ENCODE measurements around the gene MED31.

MED31 gene

GRCh38 chr17:6637458-6637840 is 14.0 kb downstream of the MED31 start:
- Histone ChIP-seq H3K27ac (ENCODE audit: low read length) (no peak overlapping the region), H3K9me3 (ENCODE audit: control insufficient read depth in 1 of 2, low read length in 2 of 2) (no peaks in the 10 kb centered on the region), H3K4me1 (ENCODE audit: control insufficient read depth in 1 of 2, insufficient read depth in 2 of 2, low read length in 2 of 2) (peaks cover 0 to 25% of the 10 kb centered on the region in 2 donors), H3K27me3 (ENCODE audit: low read depth, low read length) (no peaks in the 10 kb centered on the region), H3K4me3 (ENCODE audit: low read depth in 1 of 2, low read length in 2 of 2) (no peak overlapping the region), H3K36me3 (ENCODE audit: control insufficient read depth in 1 of 2, insufficient read depth in 2 of 2, low read length in 2 of 2) (peaks cover 14% of the 10 kb centered on the region in 2 donors)

GRCh38 chr17:6636616-6637457 is 14.6 kb downstream of the MED31 start:
- Histone ChIP-seq H3K27me3 (ENCODE audit: low read depth, low read length) (no peaks in the 10 kb centered on the region), H3K36me3 (ENCODE audit: control insufficient read depth in 1 of 2, insufficient read depth in 2 of 2, low read length in 2 of 2) (peaks cover 15 to 20% of the 10 kb centered on the region in 2 donors), H3K4me1 (ENCODE audit: control insufficient read depth in 1 of 2, insufficient read depth in 2 of 2, low read length in 2 of 2) (peaks cover 0 to 20% of the 10 kb centered on the region in 2 donors), H3K27ac (ENCODE audit: low read length) (no peak overlapping the region), H3K4me3 (ENCODE audit: low read depth in 1 of 2, low read length in 2 of 2) (no peak overlapping the region), H3K9me3 (ENCODE audit: control insufficient read depth in 1 of 2, low read length in 2 of 2) (no peaks in the 10 kb centered on the region)

- H3K36me3 ChIP-seq (ENCODE audit: control insufficient read depth in 1 of 2, insufficient read depth in 2 of 2, low read length in 2 of 2) = peaks cover 15 to 25% of the 10 kb centered on the region in 2 donors
- H3K9me3 ChIP-seq (ENCODE audit: control insufficient read depth in 1 of 2, low read length in 2 of 2) = no peaks in the 10 kb centered on the region
- peaks cover 0 to 15% of the 10 kb centered on the region in 2 donors for H3K4me1 ChIP-seq (ENCODE audit: control insufficient read depth in 1 of 2, insufficient read depth in 2 of 2, low read length in 2 of 2)
- H3K27ac ChIP-seq (ENCODE audit: low read length) = no peak overlapping the region
- no peak overlapping the region for H3K4me3 ChIP-seq (ENCODE audit: low read depth in 1 of 2, low read length in 2 of 2)
- no peaks in the 10 kb centered on the region for H3K27me3 ChIP-seq (ENCODE audit: low read depth, low read length)
These were observed 15.3 kb downstream of the MED31 start for GRCh38 chr17:6636105-6636504.

- no peaks in the 10 kb centered on the region for H3K27me3 ChIP-seq (ENCODE audit: low read depth, low read length)
- H3K4me3 ChIP-seq (ENCODE audit: low read depth in 1 of 2, low read length in 2 of 2) = no peak overlapping the region
- peaks cover 0 to under 1% of the 10 kb centered on the region in 2 donors for H3K4me1 ChIP-seq (ENCODE audit: control insufficient read depth in 1 of 2, insufficient read depth in 2 of 2, low read length in 2 of 2)
- H3K27ac ChIP-seq (ENCODE audit: low read length) = no peak overlapping the region
- H3K36me3 ChIP-seq (ENCODE audit: control insufficient read depth in 1 of 2, insufficient read depth in 2 of 2, low read length in 2 of 2) = peaks cover 22 to 35% of the 10 kb centered on the region in 2 donors
- H3K9me3 ChIP-seq (ENCODE audit: control insufficient read depth in 1 of 2, low read length in 2 of 2) = no peaks in the 10 kb centered on the region
These were observed 18.1 kb downstream of the MED31 start for GRCh38 chr17:6633263-6633662.

GRCh38 chr17:6632530-6632929 is 18.9 kb downstream of the MED31 start:
- no peaks in the 10 kb centered on the region for H3K27me3 ChIP-seq (ENCODE audit: low read depth, low read length)
- H3K36me3 ChIP-seq (ENCODE audit: control insufficient read depth in 1 of 2, insufficient read depth in 2 of 2, low read length in 2 of 2) = peaks cover 29 to 42% of the 10 kb centered on the region in 2 donors
- H3K27ac ChIP-seq (ENCODE audit: low read length) = no peak overlapping the region
- no peak overlapping the region for H3K4me3 ChIP-seq (ENCODE audit: low read depth in 1 of 2, low read length in 2 of 2)
- no peaks in the 10 kb centered on the region for H3K4me1 ChIP-seq (ENCODE audit: control insufficient read depth in 1 of 2, insufficient read depth in 2 of 2, low read length in 2 of 2)
- no peaks in the 10 kb centered on the region for H3K9me3 ChIP-seq (ENCODE audit: control insufficient read depth in 1 of 2, low read length in 2 of 2)

- H3K4me1 ChIP-seq (ENCODE audit: control insufficient read depth in 1 of 2, insufficient read depth in 2 of 2, low read length in 2 of 2) = no peaks in the 10 kb centered on the region
- H3K4me3 ChIP-seq (ENCODE audit: low read depth in 1 of 2, low read length in 2 of 2) = no peak overlapping the region
- peaks cover 38 to 55% of the 10 kb centered on the region in 2 donors for H3K36me3 ChIP-seq (ENCODE audit: control insufficient read depth in 1 of 2, insufficient read depth in 2 of 2, low read length in 2 of 2)
These were observed 21.0 kb downstream of the MED31 start for GRCh38 chr17:6630390-6630789.

GRCh38 chr17:6627019-6627418 is 24.4 kb downstream of the MED31 start:
- H3K9me3 ChIP-seq (ENCODE audit: control insufficient read depth in 1 of 2, low read length in 2 of 2) = no peaks in the 10 kb centered on the region
- H3K27me3 ChIP-seq (ENCODE audit: low read depth, low read length) = no peaks in the 10 kb centered on the region
- no peak overlapping the region for H3K4me3 ChIP-seq (ENCODE audit: low read depth in 1 of 2, low read length in 2 of 2)
- no peaks in the 10 kb centered on the region for H3K4me1 ChIP-seq (ENCODE audit: control insufficient read depth in 1 of 2, insufficient read depth in 2 of 2, low read length in 2 of 2)
- H3K27ac ChIP-seq (ENCODE audit: low read length) = no peak overlapping the region
- peaks cover 34 to 50% of the 10 kb centered on the region in 2 donors for H3K36me3 ChIP-seq (ENCODE audit: control insufficient read depth in 1 of 2, insufficient read depth in 2 of 2, low read length in 2 of 2)

More at GRCh38 chr17:6630390-6630789, 21.0 kb downstream of the MED31 start:
- Histone ChIP-seq H3K27me3 (ENCODE audit: low read depth, low read length) (no peaks in the 10 kb centered on the region), H3K27ac (ENCODE audit: low read length) (no peak overlapping the region), H3K9me3 (ENCODE audit: control insufficient read depth in 1 of 2, low read length in 2 of 2) (no peaks in the 10 kb centered on the region)

- peaks cover 38 to 52% of the 10 kb centered on the region in 2 donors for H3K36me3 ChIP-seq (ENCODE audit: control insufficient read depth in 1 of 2, insufficient read depth in 2 of 2, low read length in 2 of 2)
These were observed 24.8 kb downstream of the MED31 start for GRCh38 chr17:6626616-6627015.

GRCh38 chr17:6623941-6624340 is 27.5 kb downstream of the MED31 start:
- H3K9me3 ChIP-seq (ENCODE audit: control insufficient read depth in 1 of 2, low read length in 2 of 2) = no peaks in the 10 kb centered on the region
- H3K4me3 ChIP-seq (ENCODE audit: low read depth in 1 of 2, low read length in 2 of 2) = no peak overlapping the region
- no peaks in the 10 kb centered on the region for H3K4me1 ChIP-seq (ENCODE audit: control insufficient read depth in 1 of 2, insufficient read depth in 2 of 2, low read length in 2 of 2)
- H3K27me3 ChIP-seq (ENCODE audit: low read depth, low read length) = no peaks in the 10 kb centered on the region
- no peak overlapping the region for H3K27ac ChIP-seq (ENCODE audit: low read length)
- H3K36me3 ChIP-seq (ENCODE audit: control insufficient read depth in 1 of 2, insufficient read depth in 2 of 2, low read length in 2 of 2) = peaks cover 35 to 49% of the 10 kb centered on the region in 2 donors

More at GRCh38 chr17:6626616-6627015, 24.8 kb downstream of the MED31 start:
- Histone ChIP-seq H3K4me3 (ENCODE audit: low read depth in 1 of 2, low read length in 2 of 2) (no peak overlapping the region), H3K4me1 (ENCODE audit: control insufficient read depth in 1 of 2, insufficient read depth in 2 of 2, low read length in 2 of 2) (no peaks in the 10 kb centered on the region), H3K27ac (ENCODE audit: low read length) (no peak overlapping the region), H3K9me3 (ENCODE audit: control insufficient read depth in 1 of 2, low read length in 2 of 2) (no peaks in the 10 kb centered on the region), H3K27me3 (ENCODE audit: low read depth, low read length) (no peaks in the 10 kb centered on the region)

GRCh38 chr17:6611231-6611630 is 40.2 kb downstream of the MED31 start:
- no peaks in the 10 kb centered on the region for H3K27me3 ChIP-seq (ENCODE audit: low read depth, low read length)
- H3K4me3 ChIP-seq (ENCODE audit: low read depth in 1 of 2, low read length in 2 of 2) = no peak overlapping the region
- no peaks in the 10 kb centered on the region for H3K9me3 ChIP-seq (ENCODE audit: control insufficient read depth in 1 of 2, low read length in 2 of 2)
- peaks cover 35 to 49% of the 10 kb centered on the region in 2 donors for H3K36me3 ChIP-seq (ENCODE audit: control insufficient read depth in 1 of 2, insufficient read depth in 2 of 2, low read length in 2 of 2)
- no peak overlapping the region for H3K27ac ChIP-seq (ENCODE audit: low read length)
- H3K4me1 ChIP-seq (ENCODE audit: control insufficient read depth in 1 of 2, insufficient read depth in 2 of 2, low read length in 2 of 2) = no peaks in the 10 kb centered on the region

- no peak overlapping the region for H3K4me3 ChIP-seq (ENCODE audit: low read depth in 1 of 2, low read length in 2 of 2)
- no peak overlapping the region for H3K27ac ChIP-seq (ENCODE audit: low read length)
- peaks cover 46 to 58% of the 10 kb centered on the region in 2 donors for H3K36me3 ChIP-seq (ENCODE audit: control insufficient read depth in 1 of 2, insufficient read depth in 2 of 2, low read length in 2 of 2)
- H3K4me1 ChIP-seq (ENCODE audit: control insufficient read depth in 1 of 2, insufficient read depth in 2 of 2, low read length in 2 of 2) = no peaks in the 10 kb centered on the region
- H3K9me3 ChIP-seq (ENCODE audit: control insufficient read depth in 1 of 2, low read length in 2 of 2) = no peaks in the 10 kb centered on the region
- H3K27me3 ChIP-seq (ENCODE audit: low read depth, low read length) = no peaks in the 10 kb centered on the region
These were observed 41.4 kb downstream of the MED31 start for GRCh38 chr17:6610011-6610410.

Data from muscle layer of duodenum (tissue), 2 donors.